Esophagus muscularis mucosa (tissue), 4 donors: ENCODE data around the gene CCDC83.

Experiments used
- CTCF ChIP-seq, 3 experiments: fragments of 200-600 bp in 2 of 3; fragments of 450-650 bp in 1 of 3; sonication (generic) in 2 of 3; IDR thresholded peaks; one replicate each; pipeline ENCODE4 v1.5.1; 2017 to 2019; ENCODE audit warnings: antibody characterized with exemption in 3 of 3, mild to moderate bottlenecking in 2 of 3, moderate library complexity in 1 of 3
- EP300 ChIP-seq: sonication (generic); formaldehyde crosslinking; IDR thresholded peaks from one replicate; pipeline ENCODE4 v1.6.1; 2017; ENCODE audit warnings: antibody characterized with exemption
- POLR2A ChIP-seq: fragments of 450-650 bp; IDR thresholded peaks from one replicate; pipeline ENCODE4 v1.6.1; 2017; ENCODE audit warnings: antibody characterized with exemption, moderate library complexity, mild to moderate bottlenecking, low read depth
- POLR2AphosphoS5 ChIP-seq, 2 donors: sonication (generic); formaldehyde crosslinking; IDR thresholded peaks; one replicate each; pipeline ENCODE4 v1.6.1; 2017; ENCODE audit warnings: antibody characterized with exemption in 2 of 2

- TF ChIP-seq CTCF (IDR thresholded peaks at IDR 0.05) (no peak), POLR2A (no peak), POLR2AphosphoS5 (IDR thresholded peaks at IDR 0.05) (no peak), EP300 (no peak)
These were observed 19.9 kb upstream of the CCDC83 start for GRCh38 chr11:85835263-85835662.
